Lung (tissue), 12 donors: ENCODE data around the gene PTPN14. TPM values are rescaled to one million over a fixed set of nuclear protein-coding genes. Genes with fewer than 3 reads are reported as not detected.

Experiments
- ATAC-seq: fragments of 200-7000 bp; cut with Tn5 transposase; one replicate; pipeline ENCODE4 v1.9.1; 2020; ENCODE audit warnings: moderate number of reproducible peaks; ENCODE audit not compliant: insufficient read depth, low FRiP score
- DNase-seq, 3 donors: peaks; one replicate each; pipeline ENCODE4 v3.0.0-alpha.2; 2013 to 2017
- H3K27ac ChIP-seq, 2 donors: one replicate each; pipeline ENCODE4 v1.5.1; 2013; ENCODE audit warnings: mild to moderate bottlenecking in 2 of 2, moderate library complexity in 2 of 2, control low read depth in 1 of 2, inconsistent platforms in 1 of 2, low read depth in 1 of 2, low read length in 1 of 2
- H3K27me3 ChIP-seq, 3 donors: one replicate each; pipeline ENCODE4 v1.5.1; 2013; ENCODE audit warnings: low read length in 2 of 3; ENCODE audit not compliant: control insufficient read depth in 3 of 3, insufficient read depth in 3 of 3
- H3K36me3 ChIP-seq, 4 donors: one replicate each; pipeline ENCODE4 v1.5.1; 2013; ENCODE audit warnings: low read length in 4 of 4, mild to moderate bottlenecking in 1 of 4, moderate library complexity in 1 of 4; ENCODE audit not compliant: control insufficient read depth in 4 of 4, insufficient read depth in 4 of 4
- H3K4me1 ChIP-seq, 5 donors: one replicate each; pipeline ENCODE4 v1.5.1; 2013; ENCODE audit warnings: low read length in 5 of 5, mild to moderate bottlenecking in 2 of 5, moderate library complexity in 1 of 5; ENCODE audit not compliant: control insufficient read depth in 5 of 5, insufficient read depth in 5 of 5
- H3K4me3 ChIP-seq: one replicate; pipeline ENCODE4 v1.5.1; 2013; ENCODE audit warnings: mild to moderate bottlenecking, control low read depth, moderate library complexity
- H3K9ac ChIP-seq, 2 donors: one replicate each; pipeline ENCODE4 v1.5.1; 2013; ENCODE audit warnings: low read length in 2 of 2, control low read depth in 1 of 2; ENCODE audit not compliant: insufficient read depth in 1 of 2
- H3K9me3 ChIP-seq, 4 donors: one replicate each; pipeline ENCODE4 v1.5.1; 2013; ENCODE audit warnings: low read length in 3 of 4, mild to moderate bottlenecking in 1 of 4, moderate library complexity in 1 of 4; ENCODE audit not compliant: control insufficient read depth in 4 of 4, insufficient read depth in 3 of 4
- whole genome bisulfite sequencing, 2 donors: extraction: QIAGEN DNeasy Blood & Tissue Kit; methylation state at CpG; one replicate each; pipeline ENCODE4 v1.1.7; 2013; 5-methylcytosine and 5-hydroxymethylcytosine counted together
- polyA plus RNA-seq, 2 donors: library from polyadenylated mRNA; stranded (reverse); fragments of 200-250 nt; gene quantifications; one replicate each; pipeline ENCODE4 v1.2.1, GENCODE V29; 2013
- total RNA-seq, 2 donors: library from RNA; depleted of rRNA in 1 of 2; stranded (reverse); fragments of >200 nt in 1 of 2; gene quantifications; one replicate each; pipeline ENCODE4 v1.2.1, GENCODE V29; 2014 to 2021
- TF ChIP-seq, protein P1 (sequence below): IDR thresholded peaks from 2 replicates; pipeline ENCODE4 v1.5.1; 2012; ENCODE audit warnings: mild to moderate bottlenecking; ENCODE audit errors: control extremely low read depth, extremely low read depth
- donor health status: control.
- donor health status: control.
- donor health status: Bipolar disorder and iron deficiency.
- donor health status: healthy.
- donor health status: DM: yes; HTN: yes; CAD: no.

Gene PTPN14
- total and polyA plus RNA-seq, 4 donors, result 4.4 to 43.2 (median 15.2) TPM

DNA sequence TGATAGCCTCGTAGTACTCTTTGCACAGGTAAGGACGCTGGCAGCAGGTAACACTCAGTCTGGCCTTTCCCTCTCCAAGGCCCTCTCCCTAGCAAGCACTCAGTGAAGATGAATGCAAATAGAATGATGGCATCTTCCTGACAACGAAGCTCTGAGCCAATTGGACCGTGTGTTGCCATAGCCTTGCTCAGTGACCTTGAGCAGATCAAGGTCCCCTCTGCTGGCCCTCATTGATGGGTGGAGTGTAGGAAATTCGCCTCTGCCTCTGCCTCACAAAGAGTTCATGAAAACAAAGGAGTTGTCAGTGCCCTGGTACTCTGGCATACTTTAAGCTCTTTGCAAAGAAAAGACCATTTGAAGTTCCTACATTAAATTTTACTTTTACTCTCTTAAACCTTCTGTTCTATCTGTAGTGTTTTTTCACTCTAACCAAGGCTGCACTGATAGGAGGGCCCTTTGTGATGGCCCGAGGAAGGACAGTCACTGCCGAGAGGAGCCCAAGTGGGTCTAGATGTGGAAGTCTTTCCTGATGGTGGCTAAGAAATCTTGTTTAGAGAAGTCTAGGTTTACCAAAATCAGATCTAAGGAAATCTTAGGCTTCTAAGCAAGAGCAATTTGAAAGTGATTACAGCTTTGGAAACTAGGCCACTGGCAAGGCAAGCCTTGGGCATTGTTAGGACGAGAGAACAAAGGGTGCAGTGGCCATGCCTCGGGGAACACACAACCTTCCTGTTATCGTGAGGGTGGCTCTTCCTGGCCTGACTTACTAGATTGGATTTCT lies 232.3 kb downstream of the PTPN14 start:
- DNase-seq (no peak), ATAC-seq (no peak)
- WGBS, 2 donors, result 71 to 88% methylated on average over 10 of the region's 10 CpGs
- no peaks in the 10 kb centered on the region for H3K27me3 ChIP-seq
- peaks cover 0 to 11% (median 0%) of the 10 kb centered on the region in 5 donors for H3K4me1 ChIP-seq
- TF ChIP-seq, protein P1, sequence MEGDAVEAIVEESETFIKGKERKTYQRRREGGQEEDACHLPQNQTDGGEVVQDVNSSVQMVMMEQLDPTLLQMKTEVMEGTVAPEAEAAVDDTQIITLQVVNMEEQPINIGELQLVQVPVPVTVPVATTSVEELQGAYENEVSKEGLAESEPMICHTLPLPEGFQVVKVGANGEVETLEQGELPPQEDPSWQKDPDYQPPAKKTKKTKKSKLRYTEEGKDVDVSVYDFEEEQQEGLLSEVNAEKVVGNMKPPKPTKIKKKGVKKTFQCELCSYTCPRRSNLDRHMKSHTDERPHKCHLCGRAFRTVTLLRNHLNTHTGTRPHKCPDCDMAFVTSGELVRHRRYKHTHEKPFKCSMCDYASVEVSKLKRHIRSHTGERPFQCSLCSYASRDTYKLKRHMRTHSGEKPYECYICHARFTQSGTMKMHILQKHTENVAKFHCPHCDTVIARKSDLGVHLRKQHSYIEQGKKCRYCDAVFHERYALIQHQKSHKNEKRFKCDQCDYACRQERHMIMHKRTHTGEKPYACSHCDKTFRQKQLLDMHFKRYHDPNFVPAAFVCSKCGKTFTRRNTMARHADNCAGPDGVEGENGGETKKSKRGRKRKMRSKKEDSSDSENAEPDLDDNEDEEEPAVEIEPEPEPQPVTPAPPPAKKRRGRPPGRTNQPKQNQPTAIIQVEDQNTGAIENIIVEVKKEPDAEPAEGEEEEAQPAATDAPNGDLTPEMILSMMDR, result no peak
- H3K9me3 ChIP-seq, result no peaks in the 10 kb centered on the region
- peaks cover 3 to 14% (median 9%) of the 10 kb centered on the region in 4 donors for H3K36me3 ChIP-seq
- H3K4me3 ChIP-seq, result no peak overlapping the region
- peak overlapping the region in 1 of 2 donors; percentile 83 for H3K27ac ChIP-seq
- no peak overlapping the region for H3K9ac ChIP-seq

DNA sequence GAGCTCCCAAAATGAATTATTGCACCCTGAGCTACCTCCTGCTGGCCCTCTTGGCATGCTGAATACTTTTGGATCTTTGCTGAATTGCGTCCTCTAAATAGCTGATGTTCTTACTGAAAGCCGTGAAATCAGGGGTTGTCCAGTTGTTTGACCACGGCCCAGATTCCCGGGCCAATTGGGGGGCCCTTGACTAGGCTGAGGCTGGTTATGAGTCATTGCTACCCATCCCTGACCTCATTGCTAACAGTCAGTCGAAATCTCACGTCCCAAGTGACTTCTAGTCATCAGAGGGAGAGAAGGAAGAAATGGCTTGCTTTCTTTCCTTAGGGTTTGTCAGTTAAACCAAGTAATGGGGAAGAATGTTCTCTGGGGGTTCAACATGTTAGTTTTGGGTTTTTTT lies 233.0 kb downstream of the PTPN14 start:
- peak overlapping the region in 1 of 2 donors; percentile 83 for H3K27ac ChIP-seq
- TF ChIP-seq, protein P1, result no peak
- ATAC-seq (no peak), DNase-seq (no peak)
- peaks cover 3 to 14% (median 9%) of the 10 kb centered on the region in 4 donors for H3K36me3 ChIP-seq
- no peaks in the 10 kb centered on the region for H3K9me3 ChIP-seq
- H3K4me3 ChIP-seq, result no peak overlapping the region
- no peak overlapping the region for H3K9ac ChIP-seq
- 73 to 74% methylated on average over 6 of the region's 6 CpGs for WGBS, 2 donors
- H3K27me3 ChIP-seq, result no peaks in the 10 kb centered on the region
- peaks cover 0 to 11% (median 0%) of the 10 kb centered on the region in 5 donors for H3K4me1 ChIP-seq

DNA sequence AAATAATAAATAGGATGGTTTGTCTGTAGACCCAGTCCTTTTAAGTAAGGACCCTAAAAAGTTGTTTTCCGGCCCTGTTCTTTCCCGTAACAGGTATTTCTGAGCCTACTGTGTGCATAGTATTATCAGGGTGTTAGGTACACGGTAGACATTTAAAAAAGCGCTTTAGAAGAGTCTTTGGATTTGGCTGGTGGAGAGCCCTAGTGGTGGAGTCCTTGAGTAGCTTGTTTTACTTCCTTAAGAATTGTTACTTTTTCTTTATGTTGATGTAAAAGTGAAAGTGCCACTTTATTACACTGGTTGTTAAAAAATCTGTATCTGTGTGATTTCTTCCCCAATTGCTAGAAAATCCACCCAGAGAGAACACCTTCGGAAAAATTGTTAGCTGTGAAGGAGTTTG lies 233.7 kb downstream of the PTPN14 start:
- DNase-seq (no peak), ATAC-seq (no peak)
- H3K4me3 ChIP-seq, result no peak overlapping the region
- H3K27ac ChIP-seq, result peak overlapping the region in 1 of 2 donors; percentile 83
- H3K36me3 ChIP-seq, result peaks cover 3 to 14% (median 9%) of the 10 kb centered on the region in 4 donors
- TF ChIP-seq, protein P1, result no peak
- no peaks in the 10 kb centered on the region for H3K9me3 ChIP-seq
- H3K4me1 ChIP-seq, result peaks cover 0 to 11% (median 0%) of the 10 kb centered on the region in 5 donors
- H3K27me3 ChIP-seq, result no peaks in the 10 kb centered on the region
- no peak overlapping the region for H3K9ac ChIP-seq
- 87 to 92% methylated on average over 5 of the region's 5 CpGs for WGBS, 2 donors
